ENCODE results near the gene TMEM167A.

DNA sequence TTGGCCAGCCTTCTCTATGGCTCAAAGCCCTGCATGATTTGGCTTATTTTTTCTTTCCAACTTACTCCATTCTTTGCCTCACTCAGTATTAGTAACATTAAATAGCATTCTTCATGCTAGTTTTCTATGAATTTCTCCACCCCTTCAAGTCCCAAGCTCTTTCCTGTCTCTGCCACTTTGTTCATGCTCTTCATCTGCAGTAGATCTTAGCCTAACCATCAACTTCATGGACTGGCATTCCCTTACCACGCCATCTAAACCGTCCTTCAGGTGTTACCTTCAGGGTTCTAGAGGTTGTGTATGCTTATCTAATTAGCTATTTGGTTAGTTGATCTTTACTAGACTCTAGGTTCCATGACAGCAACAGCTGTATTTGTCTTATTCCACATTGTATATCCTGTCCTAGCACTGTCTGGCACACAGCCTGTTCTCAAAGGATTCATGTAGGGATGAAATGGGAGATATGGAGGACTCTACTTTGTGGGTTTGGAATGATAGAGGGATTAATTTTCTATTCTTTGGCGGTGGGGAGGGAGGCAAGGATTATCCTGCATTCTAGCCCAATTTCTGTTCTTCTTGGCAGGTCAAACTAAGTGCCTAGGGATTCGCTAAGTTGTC, 26.4 kb downstream of the TMEM167A start:
- TF ChIP-seq, protein P1, sequence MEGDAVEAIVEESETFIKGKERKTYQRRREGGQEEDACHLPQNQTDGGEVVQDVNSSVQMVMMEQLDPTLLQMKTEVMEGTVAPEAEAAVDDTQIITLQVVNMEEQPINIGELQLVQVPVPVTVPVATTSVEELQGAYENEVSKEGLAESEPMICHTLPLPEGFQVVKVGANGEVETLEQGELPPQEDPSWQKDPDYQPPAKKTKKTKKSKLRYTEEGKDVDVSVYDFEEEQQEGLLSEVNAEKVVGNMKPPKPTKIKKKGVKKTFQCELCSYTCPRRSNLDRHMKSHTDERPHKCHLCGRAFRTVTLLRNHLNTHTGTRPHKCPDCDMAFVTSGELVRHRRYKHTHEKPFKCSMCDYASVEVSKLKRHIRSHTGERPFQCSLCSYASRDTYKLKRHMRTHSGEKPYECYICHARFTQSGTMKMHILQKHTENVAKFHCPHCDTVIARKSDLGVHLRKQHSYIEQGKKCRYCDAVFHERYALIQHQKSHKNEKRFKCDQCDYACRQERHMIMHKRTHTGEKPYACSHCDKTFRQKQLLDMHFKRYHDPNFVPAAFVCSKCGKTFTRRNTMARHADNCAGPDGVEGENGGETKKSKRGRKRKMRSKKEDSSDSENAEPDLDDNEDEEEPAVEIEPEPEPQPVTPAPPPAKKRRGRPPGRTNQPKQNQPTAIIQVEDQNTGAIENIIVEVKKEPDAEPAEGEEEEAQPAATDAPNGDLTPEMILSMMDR (conservative IDR thresholded peaks at IDR 0.05; ENCODE audit: low read depth in 2 of 2): no peak
- TF ChIP-seq POLR2AphosphoS5 (IDR thresholded peaks at IDR 0.05; ENCODE audit: low read depth): no peak
- no peak for TF ChIP-seq CREB1 (CRISPR knock-in tag; IDR thresholded peaks at IDR 0.05; ENCODE audit: low read depth)
- no peak for TF ChIP-seq EZH2 (IDR thresholded peaks at IDR 0.05; ENCODE audit: low read depth, unreplicated experiment)
- TF ChIP-seq, protein P2, sequence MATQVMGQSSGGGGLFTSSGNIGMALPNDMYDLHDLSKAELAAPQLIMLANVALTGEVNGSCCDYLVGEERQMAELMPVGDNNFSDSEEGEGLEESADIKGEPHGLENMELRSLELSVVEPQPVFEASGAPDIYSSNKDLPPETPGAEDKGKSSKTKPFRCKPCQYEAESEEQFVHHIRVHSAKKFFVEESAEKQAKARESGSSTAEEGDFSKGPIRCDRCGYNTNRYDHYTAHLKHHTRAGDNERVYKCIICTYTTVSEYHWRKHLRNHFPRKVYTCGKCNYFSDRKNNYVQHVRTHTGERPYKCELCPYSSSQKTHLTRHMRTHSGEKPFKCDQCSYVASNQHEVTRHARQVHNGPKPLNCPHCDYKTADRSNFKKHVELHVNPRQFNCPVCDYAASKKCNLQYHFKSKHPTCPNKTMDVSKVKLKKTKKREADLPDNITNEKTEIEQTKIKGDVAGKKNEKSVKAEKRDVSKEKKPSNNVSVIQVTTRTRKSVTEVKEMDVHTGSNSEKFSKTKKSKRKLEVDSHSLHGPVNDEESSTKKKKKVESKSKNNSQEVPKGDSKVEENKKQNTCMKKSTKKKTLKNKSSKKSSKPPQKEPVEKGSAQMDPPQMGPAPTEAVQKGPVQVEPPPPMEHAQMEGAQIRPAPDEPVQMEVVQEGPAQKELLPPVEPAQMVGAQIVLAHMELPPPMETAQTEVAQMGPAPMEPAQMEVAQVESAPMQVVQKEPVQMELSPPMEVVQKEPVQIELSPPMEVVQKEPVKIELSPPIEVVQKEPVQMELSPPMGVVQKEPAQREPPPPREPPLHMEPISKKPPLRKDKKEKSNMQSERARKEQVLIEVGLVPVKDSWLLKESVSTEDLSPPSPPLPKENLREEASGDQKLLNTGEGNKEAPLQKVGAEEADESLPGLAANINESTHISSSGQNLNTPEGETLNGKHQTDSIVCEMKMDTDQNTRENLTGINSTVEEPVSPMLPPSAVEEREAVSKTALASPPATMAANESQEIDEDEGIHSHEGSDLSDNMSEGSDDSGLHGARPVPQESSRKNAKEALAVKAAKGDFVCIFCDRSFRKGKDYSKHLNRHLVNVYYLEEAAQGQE (IDR thresholded peaks at IDR 0.05; ENCODE audit: unreplicated experiment): no peak
- no peak for TF ChIP-seq EZH2phosphoT487 (IDR thresholded peaks at IDR 0.05; ENCODE audit: unreplicated experiment)

Measured in GM23338 (cell line).